Kidney epithelial cell (primary cell): ENCODE measurements around the gene IZUMO1. TPM values are rescaled to one million over a fixed set of nuclear protein-coding genes. Genes with fewer than 3 reads are reported as not detected.
A peak's percentile ranks its signal among the peaks of the same experiment; 100 is the strongest.
"Not testable (repeated sequence)": the region's sequence is repeated elsewhere in the genome, so short reads cannot be mapped to it uniquely, and the experiment has no call there.

Experiments used
- DNase-seq: peaks from one replicate; pipeline ENCODE4 v3.0.0-alpha.2; 2010; ENCODE audit warnings: low read depth
- H3K27me3 ChIP-seq: 2 replicates; pipeline ENCODE4 v1.6.0; 2011; ENCODE audit warnings: low read length; ENCODE audit not compliant: control insufficient read depth, insufficient read depth
- H3K36me3 ChIP-seq: 2 replicates; pipeline ENCODE4 v1.5.1; 2011; ENCODE audit warnings: low read length; ENCODE audit not compliant: control insufficient read depth, insufficient read depth
- H3K4me3 ChIP-seq: 2 replicates; pipeline ENCODE4 v1.5.1; 2011; ENCODE audit warnings: low read depth, mild to moderate bottlenecking, control low read depth, low read length
- total RNA-seq: library from RNA; depleted of rRNA; stranded (reverse); fragments of >200 nt; gene quantifications from 2 replicates; pipeline ENCODE4 v1.2.3, GENCODE V29; 2015
- TF ChIP-seq, protein P1 (sequence below): IDR thresholded peaks from 2 replicates; pipeline ENCODE4 v1.5.1; 2011; ENCODE audit warnings: mild to moderate bottlenecking, moderate library complexity, low read length, control low read depth, inconsistent platforms; ENCODE audit not compliant: insufficient read depth, poor library complexity, severe bottlenecking

The IZUMO1 gene
- total RNA-seq = 0.25 TPM in 1 of 2 replicates, not detected in the other

DNA sequence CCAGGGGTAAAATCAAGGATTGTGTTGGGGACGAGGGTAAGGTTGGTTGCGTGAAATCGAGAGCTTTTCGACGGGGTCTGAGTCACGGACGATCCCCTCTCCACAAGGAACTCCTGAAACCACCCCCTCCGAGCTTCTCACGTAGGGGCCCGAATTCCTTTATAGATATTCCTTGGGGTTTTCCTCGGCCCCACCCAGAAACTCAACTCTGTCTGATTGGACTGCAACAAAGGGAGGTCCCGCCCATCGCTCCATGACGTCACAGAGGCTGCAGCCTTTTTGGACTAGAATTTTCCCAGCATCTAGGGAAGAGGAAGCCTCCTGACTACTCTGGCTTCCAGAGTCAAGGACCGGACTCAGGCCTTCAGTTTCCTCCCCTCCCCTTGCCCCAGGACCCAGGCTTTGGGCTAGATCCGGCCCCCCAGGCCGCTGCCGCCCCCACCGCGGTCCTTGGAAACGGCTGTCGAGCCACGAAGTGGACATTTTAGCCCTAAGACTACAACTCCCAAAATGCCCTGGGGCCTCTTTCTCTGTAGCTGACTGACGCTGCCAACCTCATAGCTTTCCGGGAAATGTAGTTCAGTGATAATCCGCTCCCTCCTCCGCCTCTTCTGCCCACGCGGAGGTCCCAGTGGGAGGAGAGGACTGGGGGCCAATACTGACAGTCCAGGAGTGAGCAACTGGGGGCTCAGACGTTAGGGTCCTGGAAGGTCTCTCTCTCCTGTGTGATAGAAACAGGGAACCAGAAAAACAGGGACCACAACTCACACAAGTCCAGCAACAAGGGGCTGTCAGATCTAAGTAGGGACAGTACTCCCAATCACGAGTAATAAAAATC lies at the start of gene IZUMO1:
TSS of gene IZUMO1 (minus strand) at position 172 of the 838 bp plus-strand sequence. CDS start 1,050 bp downstream, outside the sequence.
- H3K4me3 ChIP-seq = peak within 1 kb of the TSS; percentile 42
- DNase-seq = peak; percentile 72
- H3K36me3 ChIP-seq = no peaks in the 10 kb centered on the region
- H3K27me3 ChIP-seq = no peaks in the 10 kb centered on the region
- TF ChIP-seq, protein P1, sequence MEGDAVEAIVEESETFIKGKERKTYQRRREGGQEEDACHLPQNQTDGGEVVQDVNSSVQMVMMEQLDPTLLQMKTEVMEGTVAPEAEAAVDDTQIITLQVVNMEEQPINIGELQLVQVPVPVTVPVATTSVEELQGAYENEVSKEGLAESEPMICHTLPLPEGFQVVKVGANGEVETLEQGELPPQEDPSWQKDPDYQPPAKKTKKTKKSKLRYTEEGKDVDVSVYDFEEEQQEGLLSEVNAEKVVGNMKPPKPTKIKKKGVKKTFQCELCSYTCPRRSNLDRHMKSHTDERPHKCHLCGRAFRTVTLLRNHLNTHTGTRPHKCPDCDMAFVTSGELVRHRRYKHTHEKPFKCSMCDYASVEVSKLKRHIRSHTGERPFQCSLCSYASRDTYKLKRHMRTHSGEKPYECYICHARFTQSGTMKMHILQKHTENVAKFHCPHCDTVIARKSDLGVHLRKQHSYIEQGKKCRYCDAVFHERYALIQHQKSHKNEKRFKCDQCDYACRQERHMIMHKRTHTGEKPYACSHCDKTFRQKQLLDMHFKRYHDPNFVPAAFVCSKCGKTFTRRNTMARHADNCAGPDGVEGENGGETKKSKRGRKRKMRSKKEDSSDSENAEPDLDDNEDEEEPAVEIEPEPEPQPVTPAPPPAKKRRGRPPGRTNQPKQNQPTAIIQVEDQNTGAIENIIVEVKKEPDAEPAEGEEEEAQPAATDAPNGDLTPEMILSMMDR = no peak

DNA sequence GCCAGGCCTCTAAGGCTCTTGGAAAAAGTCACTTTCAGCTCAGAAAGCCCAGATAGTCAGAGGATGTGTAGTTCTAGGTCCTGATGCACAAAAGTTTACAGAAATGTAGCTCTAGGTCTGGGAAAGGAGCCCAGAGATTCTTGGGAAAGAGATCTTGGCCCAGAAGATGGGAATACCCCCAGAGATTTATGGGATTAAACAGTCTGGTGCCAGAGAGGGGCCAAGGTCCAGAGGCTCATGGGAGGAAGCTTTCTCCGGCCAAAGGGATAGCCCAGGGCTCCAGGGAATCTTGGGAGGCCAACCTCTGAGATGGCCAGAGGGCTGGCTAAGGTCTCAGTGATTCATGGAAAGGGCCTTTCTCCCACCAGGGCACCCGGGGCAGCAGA lies 49.0 kb upstream of the IZUMO1 start:
- Histone ChIP-seq H3K4me3 (no peak overlapping the region), H3K27me3 (no peaks in the 10 kb centered on the region), H3K36me3 (no peaks in the 10 kb centered on the region)
- TF ChIP-seq, protein P1 = no peak
- no peak for DNase-seq

DNA sequence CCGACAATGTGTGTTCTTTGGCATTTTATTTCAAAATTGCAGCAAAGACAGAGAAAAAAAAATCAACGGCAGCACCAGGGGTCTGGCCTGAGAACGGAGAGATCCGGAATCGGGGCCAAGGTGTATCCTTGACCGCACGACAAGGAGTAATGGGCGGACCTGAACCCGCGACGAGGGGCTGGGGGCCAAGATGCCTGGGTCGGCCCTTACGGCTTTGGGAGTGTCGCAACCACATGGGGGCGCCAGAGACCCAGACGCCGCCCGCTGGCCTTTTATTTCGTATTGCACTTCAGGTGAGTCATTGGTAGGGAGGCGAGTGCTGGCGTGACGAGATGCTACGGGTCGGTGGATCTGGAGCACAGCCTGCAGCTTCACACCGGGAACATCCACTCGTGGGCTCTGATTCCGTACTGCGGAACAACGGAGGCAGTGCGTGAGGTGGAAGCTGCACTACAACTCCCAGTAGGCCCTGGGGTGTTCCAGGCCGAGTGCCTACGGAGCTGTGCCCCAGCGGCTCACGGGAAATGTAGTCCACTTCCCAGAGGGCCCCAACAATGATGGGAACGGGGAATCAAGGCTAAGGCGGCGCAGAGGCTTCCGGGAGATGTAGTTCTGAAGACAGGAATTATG lies 48.5 kb upstream of the IZUMO1 start:
- TF ChIP-seq, protein P1 = peak; percentile 97
- H3K27me3 ChIP-seq = no peaks in the 10 kb centered on the region
- DNase-seq = peak; percentile 72
- H3K4me3 ChIP-seq = peak overlapping the region; percentile 36
- no peaks in the 10 kb centered on the region for H3K36me3 ChIP-seq

DNA sequence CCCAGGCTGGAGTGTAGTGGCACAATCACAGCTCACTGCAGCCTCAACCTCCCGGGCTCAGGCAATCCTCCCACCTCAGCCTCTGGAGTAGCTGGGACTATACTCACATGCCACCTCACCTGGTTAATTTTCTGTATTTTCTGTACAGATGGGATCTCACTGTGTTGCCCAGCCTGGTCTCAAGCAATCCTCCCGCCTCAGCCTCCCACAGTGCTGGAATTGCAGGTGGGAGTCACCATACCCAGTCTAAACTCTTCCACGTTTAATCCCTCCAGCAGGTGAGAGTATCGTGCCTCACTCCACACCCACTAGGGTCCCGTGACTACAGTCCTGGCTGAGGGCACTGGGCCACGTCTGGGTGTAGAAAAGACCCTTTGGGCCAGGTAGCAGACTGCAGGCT lies 47.6 kb upstream of the IZUMO1 start:
- no peaks in the 10 kb centered on the region for H3K27me3 ChIP-seq
- no peak overlapping the region for H3K4me3 ChIP-seq
- no peak for DNase-seq
- no peaks in the 10 kb centered on the region for H3K36me3 ChIP-seq
- TF ChIP-seq, protein P1 = no peak

DNA sequence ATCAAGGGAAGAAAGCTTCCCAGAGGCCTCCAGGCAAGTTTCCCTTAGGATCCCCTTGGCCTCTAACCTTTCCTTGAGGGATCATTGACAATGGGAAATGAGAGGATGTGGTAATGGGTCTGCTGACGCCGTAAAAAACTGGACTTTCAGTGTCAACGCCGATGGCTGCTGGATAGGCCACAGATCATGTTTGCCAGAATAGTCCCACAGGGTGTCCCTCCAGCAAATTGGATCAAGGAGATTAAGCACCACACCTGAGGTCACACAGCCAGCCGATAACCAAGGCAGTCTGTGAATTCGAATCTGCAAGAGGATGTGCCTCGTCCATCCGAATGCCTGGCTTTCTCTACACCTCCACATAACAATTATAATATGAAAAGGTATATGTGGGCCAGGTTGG lies 46.6 kb upstream of the IZUMO1 start:
- Histone ChIP-seq H3K36me3 (no peaks in the 10 kb centered on the region), H3K27me3 (no peaks in the 10 kb centered on the region), H3K4me3 (no peak overlapping the region)
- TF ChIP-seq, protein P1 = no peak
- no peak for DNase-seq

DNA sequence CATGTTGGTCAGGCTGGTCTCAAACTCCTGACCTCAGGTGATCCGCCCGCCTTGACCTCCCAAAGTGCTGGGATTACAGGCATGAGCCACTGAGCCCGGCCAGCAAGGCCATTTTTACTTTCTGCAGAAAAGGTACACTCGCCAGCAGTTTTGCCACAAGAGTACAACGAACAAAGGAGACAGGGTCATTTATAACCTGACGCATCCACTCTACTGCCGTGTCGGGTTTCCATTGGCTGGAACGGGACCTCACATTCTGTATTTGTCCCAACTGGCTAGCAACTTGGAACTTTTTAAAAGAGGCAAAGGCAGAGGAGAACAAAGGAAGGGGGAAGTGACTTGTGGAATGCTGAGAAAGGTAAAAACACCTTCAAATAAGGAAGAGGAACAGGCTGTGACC lies 40.6 kb upstream of the IZUMO1 start:
- not testable (repeated sequence) for H3K36me3 ChIP-seq, H3K4me3 ChIP-seq, H3K27me3 ChIP-seq, DNase-seq

DNA sequence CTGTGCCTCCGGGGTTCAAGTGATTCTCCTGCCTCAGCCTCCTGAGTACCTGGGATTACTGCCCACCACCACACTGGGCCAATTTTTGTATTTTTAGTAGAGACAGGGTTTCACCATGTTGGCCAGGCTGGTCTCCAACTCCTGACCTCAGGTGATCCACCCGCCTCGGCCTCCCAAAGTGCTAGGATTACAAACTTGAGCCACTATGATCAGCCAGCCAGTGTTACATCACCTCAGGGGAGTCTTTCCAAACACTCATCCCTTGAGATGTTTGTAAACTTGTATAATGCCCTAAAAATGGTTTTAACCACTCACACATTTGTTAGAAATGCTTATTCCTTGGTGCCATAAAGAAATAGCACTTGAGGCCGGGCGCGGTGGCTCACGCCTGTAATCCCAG lies 39.7 kb upstream of the IZUMO1 start:
- H3K4me3 ChIP-seq, DNase-seq, H3K36me3 ChIP-seq, H3K27me3 ChIP-seq: not testable (repeated sequence)
